HL-60 (cell line): ENCODE data around the gene ZNF865.

Source experiments
- CTCF ChIP-seq: IDR thresholded peaks from one replicate; pipeline ENCODE4 v1.5.1; 2011; ENCODE audit warnings: low read length, control low read depth, inconsistent platforms; ENCODE audit not compliant: insufficient read depth
- POLR2AphosphoS5 ChIP-seq: IDR thresholded peaks from 2 replicates; pipeline ENCODE4 v1.6.1; 2012; ENCODE audit warnings: low read depth

- TF ChIP-seq CTCF (no peak), POLR2AphosphoS5 (no peak)
Observed at GRCh38 chr19:55578761-55579747, 26.4 kb upstream of the ZNF865 start.
